Measurements from ENCODE around the gene ZNF598. TPM values are rescaled to one million over a fixed set of nuclear protein-coding genes. Genes with fewer than 3 reads are reported as not detected.

ZNF598 gene
- total RNA-seq, 1 experiment from 2014 or later = 70.9 TPM

DNA sequence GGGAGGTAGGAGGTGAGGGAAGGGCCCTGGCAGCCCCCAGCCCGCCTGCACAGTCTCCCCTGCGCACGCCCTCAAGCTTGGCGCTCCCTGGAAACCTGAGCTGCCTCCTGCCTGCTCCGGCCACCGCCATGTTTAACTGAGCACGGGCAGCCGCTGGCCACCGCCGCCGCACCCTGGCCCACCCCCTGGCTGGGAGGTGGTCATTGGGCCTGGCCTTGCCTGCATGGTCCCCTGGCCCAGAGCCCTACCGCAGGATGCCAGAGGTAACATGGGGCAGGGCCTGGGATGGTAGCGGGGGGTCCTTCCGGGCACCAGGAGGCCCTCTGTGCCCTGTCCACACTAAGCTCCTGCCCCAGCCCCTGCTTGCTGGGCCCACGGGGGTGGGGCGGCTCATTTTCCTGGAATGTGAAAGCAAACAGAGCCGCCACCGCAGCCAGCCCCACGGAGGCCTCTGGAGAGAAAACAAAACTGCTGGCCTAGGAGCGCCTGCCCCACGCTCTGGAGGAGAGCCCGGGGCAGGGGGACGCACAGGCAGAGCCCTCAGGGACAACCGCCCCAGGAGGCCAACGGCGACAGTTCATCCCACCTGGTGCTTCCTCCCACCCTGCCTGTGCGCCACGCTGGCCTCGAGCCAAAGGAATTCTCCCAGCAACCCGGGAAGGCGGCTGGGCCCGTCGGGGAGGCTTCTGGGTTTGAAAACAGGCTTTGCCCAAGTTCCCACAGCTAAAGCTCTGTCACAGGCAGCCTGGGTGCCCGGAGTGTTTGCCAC, 26.0 kb upstream of the ZNF598 start:
- H3K27me3 Mint-ChIP-seq (ENCODE audit: low read depth) = no peaks in the 10 kb centered on the region
- no peaks in the 10 kb centered on the region for H4K20me1 ChIP-seq (ENCODE audit: control insufficient read depth, insufficient read depth, insufficient read length)
- H2BK5ac ChIP-seq (ENCODE audit: insufficient read length, low read length) = no peak overlapping the region
- H2BK12ac ChIP-seq (ENCODE audit: insufficient read length, low read depth, low read length) = no peak overlapping the region
- H3K9me3 ChIP-seq (ENCODE audit: control insufficient read depth, low read depth, low read length) = no peaks in the 10 kb centered on the region
- no peak overlapping the region for H2BK20ac ChIP-seq (ENCODE audit: low read depth, low read length, poor library complexity, severe bottlenecking)
- no peak overlapping the region for H3K18ac ChIP-seq (ENCODE audit: insufficient read length, low read depth, low read length)
- H3K36me3 Mint-ChIP-seq (ENCODE audit: insufficient read depth in 1 of 3, low read depth in 3 of 3) = no peaks in the 10 kb centered on the region; a peak in 2 of 7 replicates
- no peak overlapping the region for H2AK5ac ChIP-seq (ENCODE audit: insufficient read length, low read length)
- no peaks in the 10 kb centered on the region for H3K9me3 Mint-ChIP-seq
- no peak overlapping the region for H3T11ph ChIP-seq (ENCODE audit: low read length)
- H3K9ac ChIP-seq (ENCODE audit: extremely low read depth, insufficient read length, low read length) = no peak overlapping the region
- no peaks in the 10 kb centered on the region for H3K79me1 ChIP-seq (ENCODE audit: insufficient read depth, low read depth, low read length, poor library complexity, severe bottlenecking)
- no peak overlapping the region for H2AFZ ChIP-seq (ENCODE audit: low read length)
- H3K27me3 ChIP-seq (ENCODE audit: insufficient read depth, low read length) = no peaks in the 10 kb centered on the region
- H4K91ac ChIP-seq (ENCODE audit: insufficient read length, low read depth, low read length) = no peak overlapping the region
- TF ChIP-seq, protein P1, sequence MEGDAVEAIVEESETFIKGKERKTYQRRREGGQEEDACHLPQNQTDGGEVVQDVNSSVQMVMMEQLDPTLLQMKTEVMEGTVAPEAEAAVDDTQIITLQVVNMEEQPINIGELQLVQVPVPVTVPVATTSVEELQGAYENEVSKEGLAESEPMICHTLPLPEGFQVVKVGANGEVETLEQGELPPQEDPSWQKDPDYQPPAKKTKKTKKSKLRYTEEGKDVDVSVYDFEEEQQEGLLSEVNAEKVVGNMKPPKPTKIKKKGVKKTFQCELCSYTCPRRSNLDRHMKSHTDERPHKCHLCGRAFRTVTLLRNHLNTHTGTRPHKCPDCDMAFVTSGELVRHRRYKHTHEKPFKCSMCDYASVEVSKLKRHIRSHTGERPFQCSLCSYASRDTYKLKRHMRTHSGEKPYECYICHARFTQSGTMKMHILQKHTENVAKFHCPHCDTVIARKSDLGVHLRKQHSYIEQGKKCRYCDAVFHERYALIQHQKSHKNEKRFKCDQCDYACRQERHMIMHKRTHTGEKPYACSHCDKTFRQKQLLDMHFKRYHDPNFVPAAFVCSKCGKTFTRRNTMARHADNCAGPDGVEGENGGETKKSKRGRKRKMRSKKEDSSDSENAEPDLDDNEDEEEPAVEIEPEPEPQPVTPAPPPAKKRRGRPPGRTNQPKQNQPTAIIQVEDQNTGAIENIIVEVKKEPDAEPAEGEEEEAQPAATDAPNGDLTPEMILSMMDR (conservative IDR thresholded peaks at IDR 0.05) = no peak
- H4K5ac ChIP-seq (ENCODE audit: insufficient read length, low read depth, low read length) = no peak overlapping the region
- no peaks in the 10 kb centered on the region for H3K23me2 ChIP-seq (ENCODE audit: insufficient read length, low read depth, low read length, poor library complexity, severe bottlenecking)
- H3K4ac ChIP-seq (ENCODE audit: low read depth, low read length) = no peak overlapping the region
- H3K27ac Mint-ChIP-seq = no peak overlapping the region
- no peak overlapping the region for H3K23ac ChIP-seq (ENCODE audit: insufficient read length, low read depth, low read length)
- H3K79me2 ChIP-seq (ENCODE audit: insufficient read depth, low read length) = no peaks in the 10 kb centered on the region
- no peak overlapping the region for H2BK15ac ChIP-seq (ENCODE audit: low read depth, low read length)
- no peak overlapping the region for H4K8ac ChIP-seq (replicated peaks; ENCODE audit: insufficient read length, low read depth, low read length)
- DNase-seq = no peak
- H3K4me2 ChIP-seq (ENCODE audit: insufficient read depth, insufficient read length, low read length) = no peak overlapping the region
- no peaks in the 10 kb centered on the region for H3K4me1 ChIP-seq (ENCODE audit: insufficient read depth, low read length)
- H3K14ac ChIP-seq (ENCODE audit: insufficient read depth, low read length) = no peak overlapping the region
- H3K27ac ChIP-seq (ENCODE audit: insufficient read length, low read depth, low read length) = no peak overlapping the region
- H3K4me1 Mint-ChIP-seq = peaks cover 7 to 9% of the 10 kb centered on the region in 2 experiments
- no peak overlapping the region for H2BK120ac ChIP-seq (ENCODE audit: low read depth, low read length, poor library complexity, severe bottlenecking)
- no peak overlapping the region for H3K4me3 Mint-ChIP-seq
- H3K56ac ChIP-seq (ENCODE audit: insufficient read length, low read depth, low read length) = no peak overlapping the region
- no CpG with 5 or more reads among the region's 34 CpGs for WGBS (ENCODE audit: extremely low coverage, insufficient read length, low lambda C conversion rate)
